ENCODE measurements around the gene PAFAH1B1. TPM values are rescaled to one million over a fixed set of nuclear protein-coding genes. Genes with fewer than 3 reads are reported as not detected.
"Not testable (repeated sequence)": the region's sequence is repeated elsewhere in the genome, so short reads cannot be mapped to it uniquely, and the experiment has no call there.

PAFAH1B1 gene
- total RNA-seq, 2 experiments from 2014 or later, result 165 to 169 TPM

DNA sequence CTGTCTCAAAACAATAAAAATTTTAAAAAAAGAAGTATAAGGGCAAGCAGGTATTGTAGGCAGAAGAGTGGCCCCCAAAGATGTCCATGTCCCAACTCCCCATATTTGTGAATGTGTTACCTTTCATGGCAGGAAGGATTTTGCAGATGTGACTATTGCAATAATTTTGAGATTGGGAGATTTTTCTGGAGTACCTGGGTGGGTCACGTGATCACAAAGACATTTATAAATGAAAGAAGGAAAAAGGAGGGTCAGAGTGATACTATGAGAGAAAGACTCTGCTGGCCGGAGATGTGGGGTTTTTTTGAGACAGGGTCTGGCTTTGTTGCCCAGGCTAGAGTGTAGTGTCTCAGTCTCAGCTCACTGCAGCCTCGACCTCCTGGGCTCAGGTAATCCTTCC is 27.4 kb upstream of the PAFAH1B1 start:
- H3K4me1 Mint-ChIP-seq, result peaks cover 4% of the 10 kb centered on the region
- no peak overlapping the region for H3K4me3 Mint-ChIP-seq
- H3K27ac Mint-ChIP-seq, result no peak overlapping the region
- CTCF ChIA-PET, result interaction anchor here (0.8 to 1.3 kb wide), 2 partner anchors 13 to 14 kb away, joined by 3 read pairs; no protein-coding TSS in a partner anchor
- H3K27me3 Mint-ChIP-seq, result peaks cover 3% of the 10 kb centered on the region
- peaks cover 2% of the 10 kb centered on the region for H3K9me3 Mint-ChIP-seq
- H3K36me3 Mint-ChIP-seq (ENCODE audit: low read depth), result no peaks in the 10 kb centered on the region
- POLR2A ChIA-PET, result no interaction called here
- no peak for DNase-seq

DNA sequence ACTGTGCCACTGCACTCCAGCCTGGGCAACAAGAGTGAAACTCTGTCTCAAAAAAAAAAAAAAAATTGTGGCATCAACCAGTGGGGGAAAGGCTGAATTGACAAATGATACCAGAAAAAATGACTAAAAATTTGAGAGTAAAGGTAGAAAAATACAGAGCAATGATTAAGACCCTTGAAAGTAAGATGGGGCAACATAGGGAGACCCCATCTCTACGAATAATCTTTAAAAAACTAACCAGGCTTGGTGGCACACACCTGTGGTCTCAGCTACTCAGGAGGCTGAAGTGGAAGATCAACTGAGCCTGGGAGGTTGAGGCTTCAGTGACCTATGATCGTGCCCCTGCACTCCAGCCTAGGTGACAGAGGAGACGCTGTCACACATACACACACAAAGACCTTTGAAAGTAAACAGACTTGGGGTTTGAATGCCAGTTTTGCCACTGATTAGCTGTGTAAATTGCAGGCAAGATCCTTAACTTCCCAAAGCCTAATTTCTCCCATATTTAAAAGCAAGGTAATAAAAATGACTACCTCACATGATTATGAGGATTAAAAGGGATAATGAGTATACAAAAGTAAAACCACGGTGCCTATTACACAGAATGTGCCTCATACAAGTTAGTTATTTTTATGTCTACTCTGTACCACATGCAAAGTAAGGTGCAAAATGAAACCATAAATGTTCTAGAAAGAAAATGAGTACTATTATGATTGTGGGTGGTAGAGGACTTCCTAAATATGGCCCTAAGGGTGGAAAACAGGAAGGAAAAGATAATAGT is 21.7 kb upstream of the PAFAH1B1 start:
- CTCF ChIA-PET, result no interaction called here
- H3K27me3 Mint-ChIP-seq, result no peaks in the 10 kb centered on the region
- no peaks in the 10 kb centered on the region for H3K36me3 Mint-ChIP-seq (ENCODE audit: low read depth)
- no peaks in the 10 kb centered on the region for H3K9me3 Mint-ChIP-seq
- H3K4me3 Mint-ChIP-seq, result no peak overlapping the region
- peak overlapping the region; percentile 31 for H3K27ac Mint-ChIP-seq
- H3K4me1 Mint-ChIP-seq, result peaks cover 4% of the 10 kb centered on the region
- DNase-seq, result no peak
- POLR2A ChIA-PET, result no interaction called here

DNA sequence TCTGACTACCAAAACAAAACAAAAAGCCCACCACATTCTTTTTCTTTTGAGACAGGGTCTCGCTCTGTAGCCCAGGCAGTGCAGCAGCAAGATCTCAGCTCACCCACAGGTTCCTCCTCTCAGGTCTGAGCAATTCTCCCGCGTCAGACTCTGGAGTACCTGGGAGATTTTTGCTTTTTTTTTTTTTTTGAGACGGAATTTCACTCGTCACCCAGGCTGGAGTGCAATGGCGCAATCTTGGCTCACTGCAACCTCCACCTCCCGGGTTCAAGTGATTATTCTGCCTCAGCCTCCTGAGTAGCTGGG is 21.2 kb upstream of the PAFAH1B1 start:
- not testable (repeated sequence) for DNase-seq

DNA sequence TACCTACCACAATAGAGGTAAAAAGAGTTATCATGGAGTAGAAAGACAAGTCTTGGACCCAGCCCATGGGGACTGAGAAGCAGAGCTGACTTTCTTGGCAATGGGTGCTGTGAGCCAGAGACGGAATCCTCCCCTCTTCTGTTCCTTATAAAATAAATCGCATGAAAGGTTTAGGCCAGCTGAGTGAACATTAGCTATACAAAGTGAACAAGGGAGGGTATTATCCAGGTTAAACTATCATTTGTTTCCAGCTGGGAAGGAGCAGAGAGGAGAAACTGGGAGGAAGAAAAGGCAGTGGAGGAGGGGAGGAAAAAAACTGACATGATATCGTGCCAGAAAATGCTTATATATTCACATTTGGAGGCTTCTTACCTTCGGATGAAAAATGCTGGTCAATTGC is 13.3 kb upstream of the PAFAH1B1 start:
- Mint-ChIP-seq H3K36me3 (ENCODE audit: low read depth) (no peaks in the 10 kb centered on the region), H3K27ac (no peak overlapping the region), H3K27me3 (peaks cover 5% of the 10 kb centered on the region), H3K9me3 (no peaks in the 10 kb centered on the region), H3K4me3 (no peak overlapping the region), H3K4me1 (no peaks in the 10 kb centered on the region)
- POLR2A ChIA-PET, result no interaction called here
- CTCF ChIA-PET, result interaction anchor here (0.8 kb wide), 2 partner anchors 14 to 17 kb away, joined by 3 read pairs; no protein-coding TSS in a partner anchor
- DNase-seq, result no peak

More for the DNA sequence above, 21.2 kb upstream of the PAFAH1B1 start:
- H3K9me3 Mint-ChIP-seq; H3K27me3 Mint-ChIP-seq; H3K36me3 Mint-ChIP-seq (ENCODE audit: low read depth); CTCF ChIA-PET; H3K27ac Mint-ChIP-seq; POLR2A ChIA-PET; H3K4me1 Mint-ChIP-seq; H3K4me3 Mint-ChIP-seq: not testable (repeated sequence)

- ChIA-PET POLR2A (no interaction called here), CTCF (interaction anchor here (0.7 to 0.8 kb wide), 3 partner anchors 14 to 928 kb away, joined by 3 to 6 read pairs (median 3); no protein-coding TSS in a partner anchor)
- no peak overlapping the region for H3K4me3 Mint-ChIP-seq
- no peaks in the 10 kb centered on the region for H3K36me3 Mint-ChIP-seq (ENCODE audit: low read depth)
- H3K27ac Mint-ChIP-seq, result no peak overlapping the region
- H3K4me1 Mint-ChIP-seq, result no peaks in the 10 kb centered on the region
- no peaks in the 10 kb centered on the region for H3K9me3 Mint-ChIP-seq
- no peak for DNase-seq
- H3K27me3 Mint-ChIP-seq, result peaks cover 6% of the 10 kb centered on the region
These were observed 12.8 kb upstream of the PAFAH1B1 start for GRCh38 chr17:2580661-2581060.

- Mint-ChIP-seq H3K4me1 (no peaks in the 10 kb centered on the region), H3K4me3 (no peak overlapping the region), H3K9me3 (no peaks in the 10 kb centered on the region), H3K27me3 (peaks cover 6% of the 10 kb centered on the region), H3K36me3 (ENCODE audit: low read depth) (no peaks in the 10 kb centered on the region), H3K27ac (no peak overlapping the region)
- DNase-seq, result no peak
- ChIA-PET CTCF (no interaction called here), POLR2A (no interaction called here)
These were observed 11.0 kb upstream of the PAFAH1B1 start for GRCh38 chr17:2582493-2582892.

DNA sequence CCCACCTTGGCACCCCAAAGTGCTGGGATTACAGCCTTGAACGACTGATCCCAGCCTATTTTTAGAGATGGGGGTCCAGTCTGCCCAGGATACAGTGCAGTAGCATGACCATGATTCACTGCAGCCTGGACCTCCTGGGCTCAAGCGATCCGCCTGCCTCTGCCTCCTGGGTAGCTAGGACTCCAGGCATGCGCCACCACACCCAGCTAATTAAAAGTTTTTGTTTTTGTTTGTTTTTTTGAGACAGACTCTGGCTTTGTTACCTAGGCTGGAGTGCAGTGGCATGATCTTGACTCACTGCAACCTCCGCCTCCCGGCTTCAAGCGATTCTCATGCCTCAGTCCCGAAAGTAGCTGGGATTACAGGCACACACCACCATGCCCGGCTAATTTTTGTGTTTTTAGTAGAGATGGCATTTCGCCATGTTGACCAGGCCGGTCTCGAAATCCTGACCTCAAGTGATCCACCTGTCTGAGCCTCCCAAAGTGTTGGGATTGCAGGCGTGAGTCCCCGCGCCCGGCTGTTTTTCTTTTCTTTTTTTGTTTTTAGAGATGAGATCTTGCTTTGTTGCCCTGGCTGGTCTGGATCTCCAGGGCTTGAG is 2.3 kb upstream of the PAFAH1B1 start:
- peaks cover 3% of the 10 kb centered on the region for H3K27me3 Mint-ChIP-seq
- DNase-seq, result no peak
- CTCF ChIA-PET, result no interaction called here
- H3K4me1 Mint-ChIP-seq, result peaks cover 14% of the 10 kb centered on the region
- peaks cover 1% of the 10 kb centered on the region for H3K36me3 Mint-ChIP-seq (ENCODE audit: low read depth)
- no peaks in the 10 kb centered on the region for H3K9me3 Mint-ChIP-seq
- POLR2A ChIA-PET, result no interaction called here
- no peak overlapping the region for H3K27ac Mint-ChIP-seq
- no peak overlapping the region for H3K4me3 Mint-ChIP-seq

- H3K9me3 Mint-ChIP-seq, result no peaks in the 10 kb centered on the region
- ChIA-PET POLR2A (no interaction called here), CTCF (interaction anchor here (0.6 to 1.5 kb wide), 2 partner anchors 13 to 180 kb away, joined by 3 read pairs; no protein-coding TSS in a partner anchor)
- peaks cover 35% of the 10 kb centered on the region for H3K4me1 Mint-ChIP-seq
- DNase-seq, result peak; percentile 85
- H3K27ac Mint-ChIP-seq, result peak overlapping the region; percentile 95
- H3K4me3 Mint-ChIP-seq, result peak overlapping the region; percentile 97
- H3K36me3 Mint-ChIP-seq (ENCODE audit: low read depth), result peaks cover 11% of the 10 kb centered on the region
- H3K27me3 Mint-ChIP-seq, result no peaks in the 10 kb centered on the region
These were observed 617 bp downstream of the PAFAH1B1 start for GRCh38 chr17:2593821-2594721.

DNA sequence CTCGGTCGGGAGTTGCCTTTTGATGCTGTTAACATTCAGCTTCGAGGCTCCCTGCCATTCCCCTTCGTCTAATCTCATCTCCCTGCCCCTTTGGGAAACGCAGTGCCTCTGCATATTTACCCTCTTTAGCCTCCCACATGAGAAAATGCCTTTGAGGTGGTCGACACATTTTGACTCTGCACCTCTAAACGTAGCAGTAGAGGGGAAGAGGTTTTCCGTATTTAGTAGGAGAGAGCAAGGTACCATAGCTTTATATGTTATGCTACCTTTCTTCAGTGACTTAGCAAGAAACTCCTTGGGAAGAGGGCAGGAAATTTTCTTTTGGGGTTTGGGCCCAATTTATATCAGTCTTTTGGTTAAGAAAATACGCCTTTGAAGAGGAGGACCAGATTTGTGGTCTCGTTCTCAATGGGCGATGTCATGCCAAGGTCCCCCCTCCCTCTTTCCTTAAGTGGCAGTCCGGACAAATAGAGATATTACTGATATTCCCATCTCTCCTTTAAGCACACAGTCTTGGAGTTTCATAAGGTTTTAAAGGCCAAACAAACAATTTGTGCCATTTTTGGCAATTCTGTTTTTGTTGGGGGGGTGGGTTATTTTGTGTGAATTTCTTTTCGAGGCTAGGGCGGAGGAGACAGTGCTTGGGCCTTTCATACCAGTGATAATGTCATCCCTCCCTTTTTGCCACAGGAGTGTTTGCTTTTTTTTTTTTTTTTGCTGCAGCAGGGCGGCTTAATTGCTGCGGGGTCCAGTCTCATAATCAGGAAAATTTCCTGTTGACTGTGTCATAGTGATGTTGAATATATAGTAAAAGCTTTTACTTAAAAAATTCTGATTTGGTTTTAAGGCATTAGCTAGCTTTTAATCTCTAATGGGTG is 1.5 kb downstream of the PAFAH1B1 start:
- Mint-ChIP-seq H3K36me3 (ENCODE audit: low read depth) (peaks cover 15% of the 10 kb centered on the region), H3K27me3 (no peaks in the 10 kb centered on the region), H3K4me1 (peaks cover 40% of the 10 kb centered on the region), H3K9me3 (no peaks in the 10 kb centered on the region), H3K4me3 (peak overlapping the region; percentile 97), H3K27ac (peak overlapping the region; percentile 95)
- ChIA-PET CTCF (interaction anchor here (0.6 kb wide), 2 partner anchors 12 kb away, joined by 3 read pairs; no protein-coding TSS in a partner anchor), POLR2A (no interaction called here)
- peak; percentile 14 for DNase-seq

DNA sequence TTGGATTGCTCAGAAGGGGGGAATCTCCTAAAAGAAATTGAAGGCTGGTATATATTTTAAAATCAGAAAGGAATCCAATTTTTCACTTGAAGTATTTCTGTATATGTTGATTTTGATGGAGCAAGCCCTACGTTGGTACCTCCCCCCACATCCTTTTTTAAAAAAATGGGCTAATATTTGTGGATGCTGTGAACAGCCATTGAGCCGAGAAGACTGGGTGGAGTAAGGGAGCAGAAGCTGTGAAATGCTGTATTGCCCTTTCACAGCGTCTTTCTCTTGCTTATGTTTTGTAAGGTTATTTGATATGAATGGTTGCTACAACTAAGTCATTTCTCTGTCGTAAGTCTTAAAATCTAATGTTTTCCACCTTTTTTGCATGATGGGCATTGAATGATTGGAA is 2.3 kb downstream of the PAFAH1B1 start:
- CTCF ChIA-PET, result interaction anchor here (0.6 to 1.5 kb wide), 2 partner anchors 11 to 14 kb away, joined by 3 read pairs; no protein-coding TSS in a partner anchor
- H3K4me1 Mint-ChIP-seq, result peaks cover 40% of the 10 kb centered on the region

GRCh38 chr17:2598166-2598565 is 4.7 kb downstream of the PAFAH1B1 start:
- H3K27ac Mint-ChIP-seq, result no peak overlapping the region
- H3K4me1 Mint-ChIP-seq, result peaks cover 52% of the 10 kb centered on the region
- H3K4me3 Mint-ChIP-seq, result no peak overlapping the region
- POLR2A ChIA-PET, result no interaction called here
- H3K9me3 Mint-ChIP-seq, result no peaks in the 10 kb centered on the region
- CTCF ChIA-PET, result no interaction called here
- H3K36me3 Mint-ChIP-seq (ENCODE audit: low read depth), result peaks cover 20% of the 10 kb centered on the region
- H3K27me3 Mint-ChIP-seq, result no peaks in the 10 kb centered on the region
- no peak for DNase-seq

More for the DNA sequence above, 2.3 kb downstream of the PAFAH1B1 start:
- Mint-ChIP-seq H3K27ac (peak overlapping the region; percentile 19), H3K9me3 (no peaks in the 10 kb centered on the region), H3K36me3 (ENCODE audit: low read depth) (peaks cover 15% of the 10 kb centered on the region), H3K27me3 (no peaks in the 10 kb centered on the region), H3K4me3 (peak overlapping the region; percentile 97)
- no peak for DNase-seq
- POLR2A ChIA-PET, result no interaction called here

- Mint-ChIP-seq H3K4me1 (peaks cover 52% of the 10 kb centered on the region), H3K9me3 (no peaks in the 10 kb centered on the region)
These were observed 9.2 kb downstream of the PAFAH1B1 start for GRCh38 chr17:2602597-2603017.

More at GRCh38 chr17:2602597-2603017, 9.2 kb downstream of the PAFAH1B1 start:
- H3K36me3 Mint-ChIP-seq (ENCODE audit: low read depth), result peaks cover 28% of the 10 kb centered on the region
- CTCF ChIA-PET, result no interaction called here
- H3K27me3 Mint-ChIP-seq, result no peaks in the 10 kb centered on the region
- POLR2A ChIA-PET, result no interaction called here
- no peak overlapping the region for H3K27ac Mint-ChIP-seq
- no peak overlapping the region for H3K4me3 Mint-ChIP-seq
- no peak for DNase-seq
